Measurements from ENCODE around the gene MINK1.

GRCh38 chr17:4898351-4898750, 65.2 kb downstream of the MINK1 start:
- TF ChIP-seq CTCF (IDR thresholded peaks at IDR 0.05): no peak
- no peak for TF ChIP-seq POLR2A (IDR thresholded peaks at IDR 0.05)

All from ovary (tissue), 3 donors.